ENCODE results near the gene PSKH1.
"Not testable (repeated sequence)": the region's sequence is repeated elsewhere in the genome, so short reads cannot be mapped to it uniquely, and the experiment has no call there.

The PSKH1 gene

DNA sequence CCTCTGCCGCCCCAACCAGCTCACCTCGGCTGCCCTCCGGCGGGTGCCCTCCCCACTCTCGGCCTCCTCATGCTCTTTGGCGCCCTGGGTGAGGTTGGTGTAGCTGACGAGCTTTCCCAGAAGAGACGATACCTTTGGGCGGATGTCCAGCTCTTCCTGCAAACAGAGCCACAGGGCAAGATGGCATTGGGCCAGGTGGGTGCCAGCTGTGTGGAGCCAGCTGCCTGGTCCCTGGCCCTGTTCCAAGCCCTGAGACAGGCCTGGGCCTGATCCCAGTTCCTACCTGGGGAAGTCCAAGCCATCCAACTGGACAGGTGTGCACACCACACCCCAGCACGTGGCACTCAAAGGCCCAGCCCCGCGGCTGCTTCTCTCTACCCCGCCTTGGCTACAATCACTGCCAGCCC is 68.5 kb downstream of the PSKH1 start:
- no peak for DNase-seq (ENCODE audit: low read depth, low spot score)

GRCh38 chr16:67962135-67962534 is 69.1 kb downstream of the PSKH1 start:
- no peak for DNase-seq (ENCODE audit: low read depth, low spot score)

DNA sequence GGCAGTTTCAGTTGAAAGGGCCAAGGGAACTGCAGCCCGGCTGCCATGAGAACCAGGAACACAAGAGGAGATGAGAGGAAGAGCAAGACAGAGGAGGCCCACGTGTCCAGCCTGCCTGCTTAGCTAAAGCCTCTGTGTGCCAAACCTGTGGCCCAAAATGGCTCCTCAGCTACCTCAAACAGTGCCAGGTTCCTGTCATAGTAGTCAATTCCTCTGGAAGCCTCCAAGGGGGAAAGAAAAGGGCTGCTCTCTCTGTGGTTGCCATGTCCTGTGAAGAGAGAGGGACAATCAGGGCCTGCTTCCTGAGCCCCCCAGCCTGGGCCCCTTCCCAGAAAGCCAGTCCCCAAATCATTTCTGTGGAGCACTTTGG is 70.2 kb downstream of the PSKH1 start:
- DNase-seq (ENCODE audit: low read depth, low spot score) = no peak

- DNase-seq (ENCODE audit: low read depth, low spot score) = no peak
Measured at GRCh38 chr16:67963662-67964321, 70.7 kb downstream of the PSKH1 start.

DNA sequence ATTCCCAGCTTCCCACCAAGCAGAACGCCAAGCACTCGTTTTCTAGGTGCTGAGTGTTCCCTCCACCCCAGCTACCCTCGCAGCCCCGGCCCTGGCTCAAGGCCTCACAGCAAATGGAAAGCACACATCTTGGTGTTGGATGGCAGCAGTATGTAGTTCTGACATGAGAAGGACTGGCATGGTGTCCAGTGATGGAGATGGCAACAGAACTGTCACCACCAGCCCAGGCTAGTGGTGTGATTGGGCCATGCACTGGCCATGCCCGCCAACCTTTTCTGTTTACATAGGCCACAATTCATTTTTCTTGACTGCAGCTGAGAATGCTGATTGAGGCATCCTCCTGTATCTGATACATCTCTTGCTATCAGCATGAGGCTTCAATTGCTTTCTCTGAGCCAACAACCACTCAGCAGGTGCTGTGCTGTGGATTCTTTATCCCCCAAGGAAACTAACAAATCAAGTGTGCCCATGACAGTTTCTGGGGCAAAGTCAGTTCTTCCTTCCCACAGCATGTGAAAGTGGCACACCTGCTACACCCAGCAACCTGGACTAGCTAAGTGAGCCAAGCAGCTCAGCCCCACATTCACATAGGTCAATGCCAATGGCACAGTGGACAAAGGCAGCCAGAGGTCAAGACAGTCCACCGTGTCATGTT is 71.5 kb downstream of the PSKH1 start:
- no peak for DNase-seq (ENCODE audit: low read depth, low spot score)

GRCh38 chr16:67965668-67966548 is 72.9 kb downstream of the PSKH1 start:
- no peak for DNase-seq (ENCODE audit: low read depth, low spot score)

- no peak for DNase-seq (ENCODE audit: low read depth, low spot score)
Measured at GRCh38 chr16:67966549-67967182, 73.6 kb downstream of the PSKH1 start.

DNA sequence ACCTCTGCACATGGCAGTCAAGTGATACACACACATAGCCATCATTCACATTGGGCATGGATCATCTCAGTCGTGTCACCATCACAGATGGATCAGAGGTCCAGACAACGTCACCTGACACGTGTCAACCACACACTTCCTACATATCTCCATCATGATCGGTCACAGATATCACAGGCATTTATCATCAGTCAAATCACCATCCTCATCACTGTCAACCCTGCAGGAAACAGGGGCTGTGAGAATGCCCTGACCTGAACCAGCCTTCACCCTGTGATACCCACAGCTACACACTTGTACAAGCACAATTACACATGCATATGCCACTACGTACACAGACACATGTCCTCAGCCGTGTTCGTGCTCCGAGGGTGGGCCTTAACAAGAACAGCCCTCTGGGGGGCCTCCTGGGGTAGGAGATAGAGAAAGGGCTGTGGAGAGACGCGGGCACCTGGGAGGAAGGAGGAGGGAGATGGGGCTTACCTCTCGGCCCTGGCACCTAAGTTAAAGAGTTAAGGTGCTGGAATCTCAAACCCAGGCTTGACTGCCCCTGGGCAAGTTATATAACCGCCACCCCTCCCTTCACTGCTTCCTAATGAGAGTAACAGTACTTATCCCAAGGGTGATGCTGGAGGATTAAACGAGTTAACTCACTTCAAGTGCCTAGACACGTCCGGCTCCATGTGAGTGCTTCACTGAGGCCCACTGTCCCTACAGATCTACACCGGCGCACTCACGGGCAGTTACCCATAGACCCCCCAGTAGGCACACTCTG is 74.3 kb downstream of the PSKH1 start:
- no peak for DNase-seq (ENCODE audit: low read depth, low spot score)

DNA sequence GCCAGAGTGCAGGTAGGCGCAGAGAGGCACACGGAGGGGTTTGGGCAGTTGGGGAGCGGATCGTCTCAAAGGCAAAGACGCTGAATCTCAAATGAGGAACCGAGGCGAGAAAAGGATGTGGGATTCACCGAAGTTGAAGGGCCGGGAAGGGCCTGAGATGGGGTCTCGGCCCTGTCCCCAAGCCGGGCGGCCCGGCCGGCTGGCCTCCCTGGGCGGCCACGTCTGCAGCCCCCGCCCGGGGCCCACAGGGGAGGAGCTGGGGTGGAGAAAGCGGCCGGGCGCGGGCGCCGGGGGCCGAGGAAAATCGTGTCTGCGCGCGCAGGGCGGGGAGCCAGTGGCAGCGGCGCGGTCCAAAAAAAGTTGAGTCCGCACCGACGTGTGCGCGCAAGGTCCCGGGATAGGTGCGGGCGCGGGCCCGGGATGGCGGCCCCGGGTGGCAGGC is 74.9 kb downstream of the PSKH1 start:
- no peak for DNase-seq (ENCODE audit: low read depth, low spot score)

- DNase-seq (ENCODE audit: low read depth, low spot score) = no peak
Measured at GRCh38 chr16:67968400-67969253, 75.6 kb downstream of the PSKH1 start, which contains the start of gene SLC12A4. TSS of gene SLC12A4 (minus strand) at chr16:67968637. CDS start at chr16:67968553, 84 bp downstream.

- no peak for DNase-seq (ENCODE audit: low read depth, low spot score)
Measured at GRCh38 chr16:67969254-67970039, 76.4 kb downstream of the PSKH1 start.

DNA sequence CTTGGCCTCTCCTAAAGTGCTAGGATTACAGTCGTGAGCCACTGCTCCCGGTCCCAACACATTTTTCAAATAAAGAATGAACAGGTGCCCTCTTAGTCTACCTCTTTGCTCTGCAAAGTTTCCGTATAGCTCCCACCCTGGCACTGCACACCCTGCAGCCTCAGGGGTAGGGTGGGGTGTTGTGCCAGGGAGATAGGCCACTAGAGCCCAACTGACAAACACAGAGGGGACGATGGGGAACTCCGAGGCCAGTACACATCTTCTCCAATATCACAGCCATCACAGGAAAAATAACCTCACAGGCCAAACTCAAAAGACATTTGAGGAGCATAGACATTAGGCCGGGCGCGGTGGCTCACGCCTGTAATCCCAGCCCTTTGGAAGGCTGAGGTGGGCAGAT is 78.1 kb downstream of the PSKH1 start:
- DNase-seq (ENCODE audit: low read depth, low spot score) = no peak

DNA sequence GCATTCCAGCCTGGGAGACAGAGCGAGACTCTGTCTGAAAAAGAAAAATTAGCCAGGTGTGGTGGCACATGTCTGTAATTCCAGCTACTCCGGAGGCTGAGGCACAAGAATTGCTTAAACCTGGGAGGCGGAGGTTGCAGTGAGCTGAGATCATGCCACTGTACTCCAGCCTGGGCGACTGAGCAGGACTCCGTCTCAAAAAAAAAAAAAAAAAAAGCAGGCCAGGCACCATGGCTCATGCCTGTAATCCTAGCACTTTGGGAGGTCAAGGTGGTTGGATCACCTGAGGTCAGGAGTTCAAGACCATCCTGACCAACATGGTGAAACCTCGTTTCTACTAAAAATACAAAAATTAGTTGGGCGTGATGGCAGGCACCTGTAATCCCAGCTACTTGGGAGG is 79.2 kb downstream of the PSKH1 start:
- not testable (repeated sequence) for DNase-seq (ENCODE audit: low read depth, low spot score)

DNA sequence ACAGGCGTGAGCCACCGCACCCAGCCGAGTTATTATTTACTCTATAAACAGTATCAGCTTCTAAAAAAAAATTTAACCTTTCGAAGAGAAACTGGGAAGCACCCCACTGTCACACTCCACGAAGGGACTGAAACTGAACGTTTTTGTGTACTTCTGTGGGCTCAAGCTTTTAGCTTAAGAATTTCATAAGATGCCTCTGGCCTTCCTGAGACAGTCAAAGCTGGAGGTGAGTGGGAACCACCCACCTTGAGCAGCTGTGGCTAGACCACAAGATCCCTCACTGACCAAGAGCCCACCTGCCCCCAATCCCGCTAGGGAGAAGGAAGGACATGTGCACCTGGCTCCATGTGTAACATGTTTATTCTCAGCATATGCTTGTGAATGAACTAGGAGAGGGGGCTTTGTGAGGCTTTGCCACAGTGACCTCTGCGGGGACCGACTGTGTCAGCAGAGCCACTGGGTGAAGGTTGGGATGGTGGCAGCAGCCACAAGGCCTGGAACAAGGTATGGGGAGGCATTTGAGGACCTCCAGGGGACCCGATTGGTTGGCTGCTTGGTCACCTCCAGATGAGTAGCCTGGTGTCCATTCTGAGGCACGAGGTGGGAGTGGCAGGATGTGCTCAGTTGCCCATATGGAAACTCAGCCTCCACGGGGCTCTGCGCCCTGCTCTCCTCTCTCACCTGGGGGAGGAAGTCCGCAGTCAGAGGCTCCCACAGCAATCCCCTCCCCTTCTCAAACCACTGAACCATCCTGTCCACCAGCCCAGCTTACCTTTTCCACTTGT is 82.5 kb downstream of the PSKH1 start:
- no peak for DNase-seq (ENCODE audit: low read depth, low spot score)

- DNase-seq (ENCODE audit: low read depth, low spot score) = no peak
Measured at GRCh38 chr16:67976205-67976604, 83.2 kb downstream of the PSKH1 start.

DNA sequence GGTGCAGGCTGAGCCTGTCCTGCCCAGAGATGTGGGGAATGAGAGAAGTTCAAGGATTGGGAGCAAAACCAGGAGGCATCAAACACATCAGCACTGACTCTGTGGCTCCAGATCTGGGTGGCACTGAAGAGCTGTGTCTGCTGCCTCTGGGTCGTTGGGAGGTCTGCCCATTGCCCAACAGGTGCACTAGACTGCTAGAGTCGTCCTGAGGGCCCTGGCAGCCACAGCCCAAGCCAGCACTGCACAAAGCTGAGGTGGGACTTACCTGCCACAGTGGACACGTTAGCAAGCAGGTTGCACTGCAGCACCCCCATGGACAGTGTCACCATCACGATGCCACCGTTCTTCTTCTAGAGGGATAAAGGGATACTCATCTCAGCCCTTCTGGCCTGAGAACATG is 84.0 kb downstream of the PSKH1 start:
- DNase-seq (ENCODE audit: low read depth, low spot score) = no peak

DNA sequence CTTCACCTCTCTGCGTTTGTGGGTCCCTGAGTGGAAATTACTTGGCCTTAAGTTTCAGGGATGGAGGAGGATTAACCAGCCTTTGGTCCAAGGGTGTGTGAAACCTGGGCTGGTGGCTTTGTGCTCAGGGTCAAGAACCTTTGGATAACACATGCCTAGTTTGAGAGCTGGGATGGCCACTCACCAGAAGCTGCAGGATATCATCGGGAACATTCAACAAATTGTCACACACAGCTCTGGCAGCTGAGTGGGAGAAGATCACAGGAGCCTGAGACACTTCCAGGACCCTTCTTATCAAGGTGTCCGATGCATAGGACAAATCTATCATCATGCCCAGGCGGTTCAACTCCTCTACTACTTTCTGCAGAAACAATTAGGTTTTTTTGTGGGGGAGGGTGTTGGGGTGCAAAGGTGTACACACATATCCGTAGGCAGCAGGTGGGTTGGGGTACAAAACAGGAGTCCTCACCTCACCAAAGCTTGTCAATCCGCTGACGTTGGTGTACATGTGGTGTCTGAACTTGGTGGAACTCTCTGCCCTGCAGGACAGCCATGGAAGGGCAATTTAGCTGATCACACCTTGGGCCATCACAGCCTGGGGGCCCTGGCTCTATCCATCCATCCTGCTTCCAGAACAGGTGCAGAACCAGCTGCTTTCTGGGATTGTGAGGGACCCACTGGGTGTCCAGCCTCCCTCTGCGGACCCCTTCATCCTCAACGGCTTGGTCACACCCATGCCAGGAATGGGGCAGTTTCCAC is 84.6 kb downstream of the PSKH1 start:
- DNase-seq (ENCODE audit: low read depth, low spot score) = no peak

All from smooth muscle cell of the brain vasculature (primary cell).